Omental fat pad (tissue), 4 donors: ENCODE measurements around the gene COL6A5. TPM values are rescaled to one million over a fixed set of nuclear protein-coding genes. Genes with fewer than 3 reads are reported as not detected.
"Not testable (repeated sequence)": the region's sequence is repeated elsewhere in the genome, so short reads cannot be mapped to it uniquely, and the experiment has no call there.

Experiments used
- ATAC-seq: fragments of 150-250 bp; one replicate; pipeline ENCODE4 v1.9.1; 2016; ENCODE audit warnings: mild to moderate bottlenecking, moderate library complexity; ENCODE audit not compliant: low FRiP score
- DNase-seq: peaks from one replicate; pipeline ENCODE4 v3.0.0-alpha.2; 2019; ENCODE audit warnings: low spot score
- CTCF ChIP-seq, 3 donors: fragments of 450-650 bp; IDR thresholded peaks; one replicate each; pipeline ENCODE4 v1.5.1; 2016 to 2017; ENCODE audit warnings: antibody characterized with exemption in 3 of 3, mild to moderate bottlenecking in 3 of 3, moderate library complexity in 2 of 3
- total RNA-seq, 4 donors: library from RNA; depleted of rRNA; stranded (reverse); fragments of >200 nt; gene quantifications; one replicate each; pipeline ENCODE4 v1.1.0, GENCODE V29; 2016

The COL6A5 gene
- total RNA-seq, 4 donors from 2014 or later, result 0.09 TPM; not detected in 3

GRCh38 chr3:130340766-130341165 lies 4.7 kb upstream of the COL6A5 start:
- no peak for TF ChIP-seq CTCF (IDR thresholded peaks at IDR 0.05)
- no peak for ATAC-seq
- DNase-seq, result no peak

GRCh38 chr3:130341388-130341787 lies 4.1 kb upstream of the COL6A5 start:
- no peak for TF ChIP-seq CTCF (IDR thresholded peaks at IDR 0.05)
- DNase-seq, result no peak
- no peak for ATAC-seq

DNA sequence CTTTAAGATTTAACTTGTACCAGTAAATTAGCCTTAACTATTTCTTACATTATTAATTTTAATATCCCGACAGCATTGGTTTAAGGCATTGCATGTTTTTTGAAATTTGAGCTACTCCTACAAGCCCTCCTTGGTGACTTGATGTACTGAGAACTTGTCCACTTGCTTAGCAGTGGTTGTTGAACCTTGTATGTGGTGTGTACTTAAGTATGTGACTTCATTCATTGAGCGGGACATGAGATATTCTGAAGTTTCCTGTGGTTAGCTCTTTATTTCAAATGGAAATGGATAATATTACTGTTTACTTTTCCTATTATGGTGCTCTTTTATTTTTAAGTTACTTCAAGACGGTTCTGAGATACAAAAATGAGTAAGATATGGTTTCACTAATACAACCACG lies 3.6 kb upstream of the COL6A5 start:
- DNase-seq, result no peak
- TF ChIP-seq CTCF (IDR thresholded peaks at IDR 0.05), result no peak
- no peak for ATAC-seq

DNA sequence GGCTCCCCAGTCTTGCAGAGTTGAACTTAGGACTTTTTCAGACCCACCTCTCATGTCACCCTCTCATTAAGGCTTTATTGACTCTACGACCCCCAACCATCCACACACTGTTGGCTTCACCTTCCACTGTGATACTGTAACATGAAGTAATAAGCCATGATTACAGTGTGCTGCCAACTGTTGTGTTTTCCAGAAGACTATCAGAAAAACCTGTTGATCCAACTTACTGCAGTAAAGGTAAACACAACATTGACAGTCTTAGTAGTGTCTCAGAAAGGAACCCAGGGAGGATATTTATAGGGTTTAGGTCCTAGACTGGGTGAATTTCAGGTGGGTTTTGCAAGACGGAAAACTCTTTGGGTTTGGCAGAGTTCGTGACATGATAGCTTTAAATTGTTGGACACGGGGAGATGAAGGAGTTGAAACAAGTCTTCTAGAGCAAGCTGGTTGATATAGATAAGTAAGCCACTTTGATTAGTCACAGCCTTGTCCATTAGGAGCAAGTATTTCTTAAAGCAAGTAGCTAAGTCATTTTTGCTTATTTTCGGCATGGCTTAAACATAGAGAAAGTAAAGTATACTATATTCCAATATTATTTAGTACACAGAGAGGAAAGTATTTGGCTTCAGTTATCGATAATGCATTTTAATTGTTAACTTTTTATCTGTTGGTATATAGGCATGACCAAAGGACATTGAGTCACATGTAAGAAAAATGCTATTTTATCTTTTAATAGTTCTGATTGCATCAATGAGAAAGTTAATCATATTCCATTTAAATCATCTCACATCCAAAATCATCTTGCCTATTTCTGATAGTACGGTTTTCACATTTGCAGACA lies 2.4 kb upstream of the COL6A5 start:
- ATAC-seq (no peak), DNase-seq (no peak)
- no peak for TF ChIP-seq CTCF (IDR thresholded peaks at IDR 0.05)

GRCh38 chr3:130348258-130348657 lies 2.8 kb downstream of the COL6A5 start:
- DNase-seq, ATAC-seq: not testable (repeated sequence)

- no peak for TF ChIP-seq CTCF (IDR thresholded peaks at IDR 0.05)
- ATAC-seq (no peak), DNase-seq (no peak)
Observed at GRCh38 chr3:130354430-130354829, 9.0 kb downstream of the COL6A5 start.

- no peak for TF ChIP-seq CTCF (IDR thresholded peaks at IDR 0.05)
- DNase-seq (no peak), ATAC-seq (no peak)
Observed at GRCh38 chr3:130374033-130374432, 28.6 kb downstream of the COL6A5 start.
